Activated CD8-positive, alpha-beta memory T cell treated with anti-CD3 and anti-CD28 coated beads for 4 hours (primary cell): ENCODE data around the gene WNT9A.

Experiments
- DNase-seq, 2 donors: peaks; one replicate each; pipeline ENCODE4 v3.0.0-alpha.2; 2020; ENCODE audit warnings: low read depth in 2 of 2

The WNT9A gene

DNA sequence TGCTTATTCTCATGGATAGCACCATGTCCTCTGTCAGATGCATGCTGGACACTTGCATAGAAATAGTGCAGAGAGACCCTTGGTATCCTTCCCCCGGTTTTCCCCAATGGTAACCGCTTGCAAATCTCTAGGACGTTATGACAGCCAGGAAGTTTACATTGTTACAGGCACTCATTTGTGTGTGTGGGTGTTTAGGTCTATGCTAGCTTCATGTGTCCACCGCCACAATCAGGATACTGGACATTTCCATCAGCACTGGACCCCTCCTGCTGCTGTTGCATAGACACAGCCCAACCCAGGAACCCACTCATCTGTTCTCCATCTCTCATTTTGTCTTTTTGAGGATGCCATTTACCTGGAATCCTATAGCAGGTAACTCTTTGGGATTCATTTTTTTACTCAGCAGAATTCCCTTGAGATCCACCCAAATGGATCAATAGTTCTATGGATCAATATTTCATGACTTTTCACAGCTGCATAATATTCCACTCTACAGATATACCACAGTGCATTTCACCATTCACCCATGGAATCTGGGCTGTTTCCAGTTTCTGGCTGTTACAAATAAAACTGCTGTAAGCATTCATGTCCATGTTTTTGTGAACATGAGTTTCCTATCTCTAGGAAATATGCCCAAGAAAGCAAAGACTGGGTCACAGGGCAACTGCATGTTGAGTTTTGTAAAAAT lies 6.6 kb upstream of the WNT9A start:
- no peak for DNase-seq

DNA sequence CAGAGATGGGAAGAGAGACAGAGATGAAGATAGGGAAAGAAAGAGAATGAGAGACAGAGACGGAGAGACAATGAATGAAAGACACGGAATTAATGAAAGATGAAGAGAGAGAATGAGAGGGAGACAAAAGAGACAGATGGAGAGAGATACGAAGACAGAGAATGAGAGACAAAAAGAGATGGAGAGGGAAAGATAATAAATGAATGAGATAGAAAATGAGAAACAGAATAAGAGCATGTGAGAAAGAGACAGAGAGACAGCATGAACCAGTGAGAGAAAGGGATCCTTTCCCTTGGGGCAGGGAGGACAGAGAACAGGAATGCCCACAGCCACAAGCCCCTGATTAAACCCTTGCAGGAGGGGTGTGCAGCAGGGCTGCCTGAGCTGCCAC lies 5.3 kb upstream of the WNT9A start:
- DNase-seq, result no peak

- DNase-seq, result no peak
Observed at GRCh38 chr1:227952374-227953021, 4.8 kb upstream of the WNT9A start.

- DNase-seq, result no peak
Observed at GRCh38 chr1:227951624-227952373, 4.1 kb upstream of the WNT9A start.

DNA sequence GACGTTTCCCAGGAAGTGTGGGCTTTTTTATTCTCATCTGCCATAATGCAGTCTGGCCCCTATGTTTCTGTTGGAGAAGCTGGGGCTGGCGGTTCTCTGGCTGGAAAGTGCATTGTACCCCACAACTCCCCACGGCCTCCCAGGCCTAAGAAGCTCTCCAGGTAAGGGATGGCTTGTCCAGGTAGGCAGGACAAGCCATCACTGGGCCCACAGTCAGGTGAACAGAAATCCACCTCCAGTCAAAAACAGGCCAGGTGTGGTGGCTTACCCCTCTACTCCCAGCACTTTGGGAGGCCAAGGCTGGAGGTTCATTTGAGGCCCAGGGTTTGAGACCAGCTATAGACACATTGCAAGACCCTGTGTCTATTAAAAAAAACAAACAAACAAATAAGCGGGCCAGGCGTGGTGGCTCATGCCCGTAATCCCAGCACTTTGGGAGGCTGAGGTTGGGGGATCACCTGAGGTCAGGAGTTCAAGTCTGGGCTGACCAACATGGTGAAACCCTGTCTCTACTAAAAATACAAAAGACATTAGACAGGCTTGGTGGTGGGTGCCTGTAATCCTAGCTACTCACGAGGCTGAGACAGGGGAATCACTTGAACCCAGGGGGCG lies 3.1 kb upstream of the WNT9A start:
- DNase-seq, result no peak

GRCh38 chr1:227949954-227950734 lies 2.4 kb upstream of the WNT9A start:
- no peak for DNase-seq

DNA sequence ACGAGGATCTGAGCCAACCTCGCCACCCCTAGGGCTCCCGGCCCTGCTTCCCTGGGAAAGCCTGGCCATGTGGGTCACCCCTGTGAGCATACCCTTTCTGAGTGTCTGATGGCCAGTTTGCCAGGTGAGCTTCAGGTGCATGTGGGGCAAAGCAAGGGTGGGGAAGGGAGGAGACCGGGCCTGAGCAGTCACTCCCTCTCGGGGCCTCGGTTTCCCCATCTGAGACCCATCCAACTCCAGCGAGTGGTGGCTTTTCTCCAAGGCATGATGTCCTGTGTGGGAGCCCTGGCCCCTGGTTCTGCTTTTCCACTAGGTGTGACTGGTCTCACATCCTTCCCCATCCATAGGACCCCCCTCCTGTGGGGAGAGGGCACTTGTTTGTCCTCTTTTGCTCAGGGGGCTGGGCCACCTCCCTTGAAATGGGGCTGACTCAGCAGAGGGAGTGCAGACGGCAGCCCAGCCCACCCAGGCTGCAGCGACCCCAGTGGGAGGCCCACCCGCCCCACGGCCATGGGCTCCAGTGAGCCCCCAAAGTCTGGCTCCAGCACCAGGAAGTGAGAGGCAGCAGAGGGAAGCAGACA lies 1.7 kb upstream of the WNT9A start:
- DNase-seq, result no peak

GRCh38 chr1:227948493-227949260 lies 945 bp upstream of the WNT9A start:
- no peak for DNase-seq

- no peak for DNase-seq
Observed at GRCh38 chr1:227947386-227947675, 401 bp downstream of the WNT9A start.

- no peak for DNase-seq
Observed at GRCh38 chr1:227946624-227947385, 927 bp downstream of the WNT9A start.

DNA sequence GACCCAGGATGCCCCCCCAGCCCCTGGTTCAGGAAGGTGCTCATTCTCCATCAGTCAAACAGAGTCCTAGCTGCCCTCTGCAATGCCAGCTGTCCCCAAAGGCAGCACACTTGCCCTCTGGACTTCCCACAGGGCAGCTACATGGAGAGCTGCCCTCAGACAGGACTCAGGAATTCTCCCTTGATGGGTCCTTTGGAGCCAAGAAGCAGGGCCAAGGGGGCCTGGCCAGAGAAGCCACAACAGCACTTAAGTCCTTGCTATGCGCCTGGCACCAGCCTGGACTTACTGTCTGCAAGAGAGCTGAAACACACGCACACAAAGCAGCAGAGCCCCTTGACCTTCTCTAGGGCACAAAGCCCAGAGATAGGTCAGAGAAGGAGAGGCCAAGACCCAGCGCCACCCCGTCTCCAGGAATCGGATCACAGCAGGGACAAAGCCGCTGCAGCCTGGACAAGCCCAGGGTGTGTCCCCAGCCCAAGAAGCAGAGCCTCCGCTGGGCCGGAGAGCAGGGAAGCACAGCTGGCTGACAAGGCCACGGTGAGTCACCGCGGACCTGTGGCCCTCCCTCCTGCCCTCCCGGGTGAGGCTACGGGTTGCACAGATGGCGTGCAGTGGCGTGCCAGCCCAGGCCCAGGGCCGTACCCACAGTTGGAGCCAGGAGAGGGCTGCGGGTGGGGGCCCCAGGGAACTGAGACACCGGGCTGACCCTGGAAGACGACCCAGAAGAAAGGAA lies 1.7 kb downstream of the WNT9A start:
- DNase-seq, result no peak

- no peak for DNase-seq
Observed at GRCh38 chr1:227944931-227945890, 2.5 kb downstream of the WNT9A start.

DNA sequence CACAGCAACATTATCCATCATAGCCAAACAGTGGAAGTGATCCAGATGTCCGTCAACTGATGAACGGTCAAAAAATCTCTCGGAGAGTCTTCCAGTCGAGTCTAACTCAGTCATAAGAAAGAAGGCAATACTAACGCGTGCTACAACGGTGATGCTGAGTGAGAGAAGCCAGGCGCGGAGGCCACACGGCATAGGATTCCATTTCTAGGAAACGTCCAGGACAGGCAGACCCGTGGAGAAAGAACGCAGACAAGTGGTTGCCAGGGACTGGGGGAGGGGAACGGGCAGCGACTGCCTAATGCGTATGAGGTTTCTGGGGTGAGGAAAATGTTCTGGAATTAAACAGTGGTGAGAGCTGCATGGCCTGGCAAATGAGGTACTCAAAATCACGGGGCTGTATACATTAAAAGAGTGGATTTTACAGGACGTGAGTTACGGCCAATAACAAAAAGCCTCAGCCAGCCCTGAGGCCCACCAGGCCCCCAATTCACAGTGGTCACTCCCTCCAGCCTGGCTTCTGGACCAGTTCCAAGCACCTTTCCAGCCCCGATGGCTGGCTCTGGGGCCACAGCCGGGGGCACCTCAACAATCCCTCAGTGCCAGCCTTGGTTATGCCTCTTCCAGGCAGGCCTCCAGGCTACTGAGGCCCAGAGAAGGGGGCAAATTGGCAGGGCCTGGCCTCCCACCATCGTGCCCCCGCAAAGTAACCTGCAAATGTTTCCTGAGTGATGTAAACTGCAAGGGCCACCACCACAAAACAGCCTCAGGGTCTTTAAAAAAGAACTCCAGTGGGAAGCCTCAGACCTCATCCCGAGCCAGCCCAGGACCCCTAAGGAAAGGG lies 3.4 kb downstream of the WNT9A start:
- no peak for DNase-seq

DNA sequence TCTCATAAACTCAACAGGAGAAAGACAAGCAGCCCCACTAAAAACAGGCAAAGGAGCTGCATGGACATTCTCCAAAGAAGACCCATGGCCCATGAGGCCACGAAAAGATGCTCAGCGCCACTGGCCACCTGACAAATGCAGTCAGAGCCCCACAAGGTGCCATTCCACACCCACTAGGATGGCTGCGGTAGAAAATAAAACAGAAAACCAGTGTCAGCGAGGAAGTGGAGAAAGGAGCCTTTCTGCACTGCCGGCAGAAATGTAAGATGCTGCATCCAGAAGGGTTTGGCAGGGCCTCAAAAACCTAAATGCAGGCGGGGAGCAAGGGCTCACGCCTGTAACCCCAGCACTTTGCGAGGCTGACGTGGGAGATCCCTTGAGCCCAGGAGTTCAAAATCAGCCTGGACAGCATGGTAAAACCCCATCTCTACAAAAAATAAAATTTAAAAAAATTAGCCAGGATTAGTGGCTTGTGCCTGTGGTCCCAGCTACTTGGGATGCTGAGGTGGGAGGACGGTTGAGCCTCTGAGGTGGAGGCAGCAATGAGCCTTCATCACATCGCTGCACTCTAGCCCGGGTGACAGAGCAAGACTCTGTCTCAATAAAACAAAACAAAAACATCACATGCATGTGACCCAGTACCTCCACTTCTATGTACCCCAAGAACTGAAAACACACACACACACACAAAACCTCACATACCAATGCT lies 4.2 kb downstream of the WNT9A start:
- DNase-seq, result no peak

DNA sequence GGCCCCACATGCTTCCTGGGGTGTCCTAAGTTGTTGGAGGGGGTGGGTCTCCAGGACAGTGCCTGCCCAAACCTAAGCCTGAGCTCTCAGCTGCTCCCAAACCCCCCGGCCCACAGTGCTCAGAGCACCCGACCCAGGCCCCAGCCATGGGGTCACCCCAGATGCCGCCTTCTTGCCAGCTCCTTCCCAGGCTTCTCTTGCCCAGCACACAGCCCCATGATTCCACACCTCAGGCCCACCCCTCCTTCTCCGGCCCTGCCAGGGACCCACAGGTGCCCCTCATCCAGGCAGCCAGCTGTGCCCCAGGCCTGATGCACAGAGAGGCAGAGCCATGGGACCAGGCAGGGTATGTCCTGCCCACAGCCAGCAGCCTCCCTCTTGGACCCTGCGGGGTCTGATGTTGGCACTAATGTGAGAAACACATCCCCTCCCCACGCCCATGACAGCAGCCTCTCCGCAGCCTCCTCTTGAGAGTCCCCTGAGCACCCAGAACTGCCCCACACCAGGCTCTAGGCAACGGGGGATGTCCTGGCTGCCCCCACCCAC lies 4.9 kb downstream of the WNT9A start:
- no peak for DNase-seq

- DNase-seq, result no peak
Observed at GRCh38 chr1:227942021-227942715, 5.6 kb downstream of the WNT9A start.
